ENCODE measurements around the gene UBXN2A. TPM values are rescaled to one million over a fixed set of nuclear protein-coding genes. Genes with fewer than 3 reads are reported as not detected.

Gene UBXN2A
- total RNA-seq, 1 donor from 2014 or later = 3.0 TPM

- Histone ChIP-seq H3K27ac (peak overlapping the region in 1 of 2 donors; percentile 7), H3K9me3 (no peaks in the 10 kb centered on the region), H3K4me3 (no peak overlapping the region), H3K36me3 (no peaks in the 10 kb centered on the region), H3K4me1 (peaks cover 3 to 26% of the 10 kb centered on the region in 2 donors), H3K27me3 (no peaks in the 10 kb centered on the region)
- intact Hi-C loops (cut with DNase I) = no loop called here
- no peak for TF ChIP-seq CTCF (IDR thresholded peaks at IDR 0.05)
- no peak for DNase-seq (ENCODE audit: low spot score in 2 of 2)
Measured at GRCh38 chr2:23916727-23917405, 23.4 kb upstream of the UBXN2A start.

DNA sequence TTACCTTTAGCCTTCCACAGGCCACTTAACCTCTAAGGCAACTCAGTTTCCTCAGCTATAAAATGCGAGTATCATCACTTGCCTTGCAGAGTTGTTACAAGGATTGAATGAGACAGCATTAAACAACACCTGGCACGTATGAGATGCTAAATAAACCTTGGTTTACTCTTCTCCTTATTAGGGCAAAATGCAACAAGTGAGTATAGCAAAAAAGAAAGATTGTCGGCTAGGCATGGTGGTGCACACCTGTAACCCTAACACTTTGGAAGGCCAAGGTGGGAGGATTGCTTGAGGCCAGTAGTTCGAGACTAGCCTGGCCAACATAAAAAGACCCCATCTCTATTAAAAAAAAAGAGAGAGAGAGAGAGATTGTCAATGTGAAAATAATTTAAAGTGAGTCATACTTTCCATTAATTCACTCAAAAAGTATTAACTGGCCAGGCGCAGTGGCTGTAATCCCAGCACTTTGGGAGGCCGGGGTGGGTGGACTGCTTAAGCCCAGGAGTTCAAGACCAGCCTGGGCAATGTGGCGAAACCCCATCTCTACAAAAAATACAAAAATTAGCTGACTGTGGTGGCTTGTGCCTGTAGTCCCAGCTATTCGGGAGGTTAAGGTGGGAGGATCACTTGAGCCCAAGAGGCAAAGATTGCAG, 21.3 kb upstream of the UBXN2A start:
- no peak for TF ChIP-seq CTCF (IDR thresholded peaks at IDR 0.05)
- intact Hi-C loops (cut with DNase I) = no loop called here
- DNase-seq (ENCODE audit: low spot score in 2 of 2) = no peak
- Histone ChIP-seq H3K4me1 (peaks cover 3 to 26% of the 10 kb centered on the region in 2 donors), H3K9me3 (no peaks in the 10 kb centered on the region), H3K4me3 (no peak overlapping the region), H3K27me3 (no peaks in the 10 kb centered on the region), H3K27ac (no peak overlapping the region), H3K36me3 (no peaks in the 10 kb centered on the region)

DNA sequence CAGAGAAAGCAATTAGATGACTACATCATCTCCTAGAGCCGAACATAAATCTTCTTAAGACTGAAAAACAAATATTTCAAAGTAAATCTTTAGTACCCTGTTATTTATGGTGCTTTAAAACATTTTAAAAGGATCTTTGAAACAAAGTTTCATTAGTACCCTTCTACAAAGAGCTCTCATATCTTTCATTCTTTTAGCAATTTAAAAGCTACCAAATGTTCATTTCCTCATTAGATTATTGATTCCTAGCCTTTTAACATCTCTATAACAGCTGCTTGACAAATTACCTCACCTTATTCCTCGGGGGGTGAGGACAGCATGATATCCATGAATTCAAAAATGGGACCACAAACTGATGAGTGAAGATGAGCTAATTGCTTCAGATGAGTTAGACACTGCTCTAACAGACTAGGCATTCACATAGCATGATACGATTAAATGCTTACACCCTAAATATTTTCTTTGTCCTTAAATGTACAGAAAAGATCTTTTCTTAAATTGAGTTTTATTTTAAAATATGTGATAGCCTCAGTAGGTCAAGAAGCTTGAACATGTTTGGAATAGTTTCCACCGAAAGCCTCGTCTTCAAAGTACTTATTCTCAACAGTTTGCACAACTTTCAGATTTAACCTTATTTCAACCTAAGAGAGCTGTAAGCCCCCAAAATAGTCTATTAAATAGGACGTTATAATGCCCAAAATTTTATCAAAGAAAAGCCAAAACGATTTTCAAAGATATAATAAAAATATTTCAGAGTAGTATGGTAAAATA, 15.5 kb upstream of the UBXN2A start:
- Histone ChIP-seq H3K9me3 (no peaks in the 10 kb centered on the region), H3K27ac (peak overlapping the region; percentile 99), H3K36me3 (no peaks in the 10 kb centered on the region), H3K4me3 (peak overlapping the region; percentile 90), H3K4me1 (peaks cover 0 to 20% of the 10 kb centered on the region in 2 donors), H3K27me3 (no peaks in the 10 kb centered on the region)
- no peak for DNase-seq (ENCODE audit: low spot score in 2 of 2)
- no peak for TF ChIP-seq CTCF (IDR thresholded peaks at IDR 0.05)
- intact Hi-C loops (cut with DNase I) = loop anchor here (5.0 to 10.0 kb wide), 2 partner anchors 540 to 868 kb away; partner anchors contain the start of genes CENPO, KLHL29 and PTRHD1

DNA sequence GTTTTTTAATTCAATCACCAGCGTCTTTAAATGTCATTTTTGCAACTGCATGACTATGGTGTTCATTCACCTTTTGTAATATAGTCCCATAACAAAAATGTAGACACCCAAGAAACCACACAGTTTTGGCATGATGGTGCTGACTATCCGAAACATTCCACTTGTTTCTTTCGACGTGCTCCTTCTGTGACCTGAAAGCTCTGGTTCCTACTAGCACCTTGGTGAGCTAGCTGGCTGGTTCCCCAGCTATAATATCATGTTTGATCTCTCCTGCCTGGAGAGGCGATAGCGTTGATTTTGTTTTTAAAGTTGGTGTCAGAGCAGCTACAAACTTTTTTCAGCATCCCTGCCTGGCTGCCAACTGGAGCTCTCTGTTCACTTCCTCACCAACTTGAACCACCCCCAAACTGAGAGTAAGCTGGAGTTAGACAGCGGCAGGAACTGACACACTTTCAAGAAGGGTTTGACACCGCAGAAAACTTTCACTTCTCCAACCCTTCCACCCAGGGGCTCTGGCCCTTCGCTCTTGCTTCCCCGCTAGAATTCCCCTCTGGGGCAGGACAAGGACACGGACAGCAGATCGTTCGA, 14.5 kb upstream of the UBXN2A start:
- DNase-seq (ENCODE audit: low spot score in 2 of 2) = peak in 1 of 2 donors; percentile 74
- Histone ChIP-seq H3K36me3 (peaks cover 0 to 2% of the 10 kb centered on the region in 2 donors), H3K4me1 (peaks cover 0 to 20% of the 10 kb centered on the region in 2 donors), H3K27ac (peak overlapping the region; percentile 99), H3K4me3 (peak overlapping the region; percentile 90), H3K9me3 (no peaks in the 10 kb centered on the region), H3K27me3 (no peaks in the 10 kb centered on the region)
- intact Hi-C loops (cut with DNase I) = loop anchor here (2.0 to 10.0 kb wide), 3 partner anchors 121 to 867 kb away; partner anchors contain the start of genes CENPO, KLHL29, PTRHD1 and WDCP
- no peak for TF ChIP-seq CTCF (IDR thresholded peaks at IDR 0.05)

DNA sequence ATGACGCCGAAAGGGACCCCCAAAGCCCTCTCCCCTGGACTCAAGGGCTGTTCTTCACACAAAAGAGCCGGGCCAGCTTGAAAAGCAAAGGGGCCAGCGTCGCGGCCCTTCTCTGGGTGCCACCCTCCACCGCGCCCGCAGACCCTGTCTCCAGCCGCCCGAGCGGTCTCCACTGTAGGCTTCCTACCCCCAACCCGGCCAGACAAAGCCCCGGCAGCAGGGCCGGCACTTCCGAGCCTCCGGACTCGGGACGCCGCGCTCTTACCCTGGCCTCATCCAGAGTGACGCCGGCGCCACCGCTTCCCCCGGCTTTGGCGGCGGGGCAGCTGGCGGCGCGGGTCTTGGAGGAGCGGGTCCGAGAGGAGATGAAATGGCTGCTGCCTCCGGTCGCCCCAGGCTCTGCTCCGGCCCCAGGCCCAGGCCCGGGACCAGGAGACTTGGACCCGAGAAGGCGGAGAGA, 13.9 kb upstream of the UBXN2A start:
- H3K4me3 ChIP-seq = peak overlapping the region; percentile 90
- peaks cover 0 to 20% of the 10 kb centered on the region in 2 donors for H3K4me1 ChIP-seq
- no peaks in the 10 kb centered on the region for H3K27me3 ChIP-seq
- intact Hi-C loops (cut with DNase I) = loop anchor here (2.0 to 10.0 kb wide), 3 partner anchors 120 to 866 kb away; partner anchors contain the start of genes CENPO, KLHL29, PTRHD1 and WDCP
- H3K9me3 ChIP-seq = no peaks in the 10 kb centered on the region
- no peak for TF ChIP-seq CTCF (IDR thresholded peaks at IDR 0.05)
- peak overlapping the region; percentile 99 for H3K27ac ChIP-seq
- H3K36me3 ChIP-seq = peaks cover 0 to 7% of the 10 kb centered on the region in 2 donors
- peak in 1 of 2 donors; percentile 70 for DNase-seq (ENCODE audit: low spot score in 2 of 2)
